NCI-H526 (cell line): ENCODE measurements around the gene SPI1.

Source experiments
- DNase-seq, 2 experiments: peaks; one replicate each; lab custom pipeline; 2025; lab: John Stamatoyannopoulos, UW

Gene SPI1

DNA sequence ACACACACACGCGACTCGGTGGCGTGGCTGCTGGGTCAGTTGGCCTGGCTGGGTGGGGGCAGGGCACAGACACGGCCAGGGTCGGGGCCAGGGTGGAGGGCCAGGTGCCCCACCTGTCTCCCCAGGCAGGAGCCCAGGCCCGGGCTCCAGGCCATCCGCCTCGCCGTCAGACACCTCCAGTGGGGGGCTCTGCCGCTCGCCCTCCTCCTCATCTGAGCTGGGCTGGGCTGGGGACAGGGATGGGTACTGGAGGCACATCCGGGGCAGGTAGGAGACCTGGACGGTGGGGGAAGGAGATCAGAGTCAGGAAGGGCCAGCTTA is 19.7 kb downstream of the SPI1 start:
- DNase-seq: no peak

DNA sequence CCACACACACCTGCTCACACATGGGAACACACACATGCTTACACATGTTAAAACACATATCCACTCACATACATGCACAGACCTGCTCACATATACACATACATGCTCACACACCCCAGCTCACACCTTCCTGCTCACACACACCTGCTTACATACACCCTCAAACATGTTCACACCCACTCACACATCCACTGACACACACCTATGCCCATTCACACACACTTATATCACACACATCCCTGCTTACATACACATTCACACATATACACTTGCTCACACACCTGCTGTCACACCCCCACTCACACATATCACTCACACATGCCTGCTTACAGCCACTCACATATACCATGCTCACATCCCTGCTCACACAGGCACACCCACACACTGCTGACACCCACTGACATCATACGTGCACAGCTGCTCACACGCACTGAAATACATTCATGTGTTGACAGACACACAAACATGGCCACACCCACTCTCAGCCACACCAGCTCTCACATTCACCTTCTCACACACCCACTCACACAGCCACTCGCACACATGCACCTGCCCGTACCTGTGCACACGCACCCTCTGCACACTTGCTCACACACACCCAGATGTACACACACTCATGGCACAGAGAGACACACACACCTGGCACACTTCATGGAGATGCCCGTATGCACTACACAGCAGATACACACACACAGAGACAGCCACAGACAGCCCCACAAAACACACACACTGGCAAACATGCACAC is 20.2 kb downstream of the SPI1 start:
- no peak for DNase-seq

DNA sequence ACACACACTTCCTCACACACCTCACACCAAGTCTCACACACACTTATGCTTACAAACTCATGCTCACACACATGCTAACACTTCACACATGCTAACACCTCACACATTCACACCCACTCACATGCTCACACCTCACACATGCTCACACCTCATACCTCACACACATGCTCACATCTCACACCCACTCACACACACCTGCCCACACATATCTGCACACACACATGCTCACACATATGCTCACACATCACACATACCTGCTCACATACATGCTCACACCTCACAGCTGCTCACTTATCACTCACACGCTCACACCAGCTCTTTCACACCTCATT is 21.4 kb downstream of the SPI1 start:
- no peak for DNase-seq

DNA sequence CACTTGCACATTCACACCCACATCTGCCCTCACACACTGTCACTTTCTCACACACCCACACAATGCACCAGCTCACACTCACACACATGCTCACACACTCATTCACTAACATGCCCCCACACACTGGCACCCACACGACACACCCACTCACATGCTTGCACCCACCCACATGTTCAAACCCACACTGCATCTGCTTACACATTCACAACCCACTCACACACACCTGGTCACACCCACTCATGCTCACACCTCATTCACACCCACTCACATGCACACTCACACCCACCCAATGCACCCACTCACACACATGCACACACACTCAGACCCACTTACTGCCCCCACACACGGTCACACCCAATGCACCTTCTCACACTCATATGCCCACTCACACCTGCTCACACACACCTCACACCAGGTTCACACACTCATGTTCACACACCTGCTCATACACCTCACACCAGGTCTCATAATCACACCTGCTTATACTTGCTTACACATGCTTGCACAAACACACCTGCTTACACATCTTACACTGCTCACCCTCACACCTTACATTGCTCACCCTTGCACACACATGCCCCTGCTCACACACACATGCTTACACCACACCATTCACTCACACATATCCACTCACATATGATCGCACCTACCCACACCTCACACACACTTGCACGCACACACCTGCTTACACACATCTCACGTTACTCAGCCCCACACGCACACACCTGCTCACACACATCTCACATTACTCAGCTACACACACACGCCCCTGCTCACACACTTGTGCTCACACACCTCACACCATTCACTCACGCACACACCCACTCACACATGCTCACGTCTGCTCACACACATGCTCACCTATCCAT is 22.0 kb downstream of the SPI1 start:
- no peak for DNase-seq

DNA sequence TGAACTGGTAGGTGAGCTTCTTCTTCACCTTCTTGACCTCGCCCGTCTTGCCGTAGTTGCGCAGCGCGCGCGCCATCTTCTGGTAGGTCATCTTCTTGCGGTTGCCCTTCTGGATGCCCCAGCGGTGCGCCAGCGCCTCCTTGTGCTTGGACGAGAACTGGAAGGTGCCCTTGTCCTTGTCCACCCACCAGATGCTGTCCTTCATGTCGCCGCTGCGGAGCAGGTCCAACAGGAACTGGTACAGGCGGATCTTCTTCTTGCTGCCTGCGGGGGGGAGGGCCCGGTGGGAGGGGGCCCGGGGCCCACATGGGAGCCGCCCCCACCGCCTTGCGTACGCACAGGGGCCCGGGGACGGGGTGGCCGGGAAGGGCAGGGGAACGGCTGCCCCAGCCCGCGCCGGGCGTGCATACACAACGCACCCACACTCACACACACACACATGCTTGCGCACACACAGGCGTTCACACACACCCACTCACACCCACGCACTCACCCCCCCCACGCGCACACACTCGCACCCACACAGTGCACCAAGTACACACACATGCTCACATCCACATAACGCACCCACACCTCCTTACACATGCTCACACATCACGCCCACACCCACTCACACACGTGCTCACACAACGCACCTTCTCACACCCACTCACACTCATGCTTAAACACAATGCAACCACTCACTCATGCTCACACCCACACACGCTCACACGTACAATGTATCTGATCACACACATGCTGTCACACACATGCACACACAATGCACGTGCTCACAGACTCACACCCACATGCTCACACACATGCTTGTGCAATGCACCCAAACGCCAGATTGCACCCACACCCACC is 22.8 kb downstream of the SPI1 start:
- peak; percentile 87 to 98 for DNase-seq

DNA sequence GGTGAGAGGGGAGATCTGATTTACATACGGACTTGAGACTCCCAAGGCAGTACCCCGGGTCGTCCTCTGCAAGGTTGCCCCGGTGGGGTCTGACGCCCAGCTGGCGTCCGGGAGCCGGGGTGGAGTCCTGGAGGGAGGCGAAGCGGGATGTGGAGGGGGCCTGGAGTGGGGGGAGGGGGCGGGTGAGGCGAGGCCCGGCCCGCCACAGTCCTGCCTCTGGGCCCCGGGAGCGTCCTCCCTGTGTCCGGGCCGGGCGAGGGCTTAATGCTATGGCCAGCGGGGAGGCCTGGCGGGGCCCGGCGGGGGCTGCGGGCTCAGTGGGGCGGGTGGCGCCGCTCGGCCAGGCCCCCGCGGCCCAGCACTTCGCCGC is 23.4 kb downstream of the SPI1 start:
- no peak for DNase-seq

DNA sequence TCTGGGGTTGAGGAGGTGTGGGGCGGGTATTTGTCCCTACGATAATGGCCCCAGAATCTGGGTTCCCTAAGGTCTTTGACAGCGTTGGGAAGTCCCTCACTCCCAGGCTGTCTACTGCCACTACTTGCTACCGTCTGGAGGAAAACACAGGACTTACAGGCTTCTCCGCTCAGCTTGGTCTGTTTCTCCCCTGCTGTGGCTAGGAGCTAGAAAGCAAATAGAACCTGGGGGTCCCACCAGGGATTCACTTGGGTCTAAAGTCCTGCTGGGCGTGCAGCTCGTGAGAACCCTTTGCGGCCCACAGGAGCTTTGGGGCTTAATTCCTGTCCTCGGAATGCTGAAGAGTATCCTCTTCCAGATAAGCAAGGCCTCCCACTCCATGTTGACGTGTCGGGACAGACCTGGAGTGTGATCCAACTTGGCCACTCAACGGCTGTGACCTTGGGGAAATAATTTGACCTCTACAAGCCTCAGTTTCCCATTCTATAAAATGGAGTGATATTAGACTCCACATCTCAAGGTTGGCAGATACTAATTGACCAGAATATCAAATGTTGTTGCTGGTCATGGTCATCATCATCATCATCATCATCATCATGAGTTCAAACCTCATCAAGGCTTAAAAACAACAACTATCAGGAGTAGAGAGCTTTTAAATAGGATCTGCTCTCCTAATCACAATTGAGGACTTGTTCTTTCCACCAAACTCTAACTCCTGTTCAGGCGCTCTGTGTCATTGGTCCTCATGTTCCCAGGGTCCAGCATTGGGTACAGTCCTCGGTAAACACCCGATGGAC is 24.2 kb downstream of the SPI1 start:
- DNase-seq: no peak

DNA sequence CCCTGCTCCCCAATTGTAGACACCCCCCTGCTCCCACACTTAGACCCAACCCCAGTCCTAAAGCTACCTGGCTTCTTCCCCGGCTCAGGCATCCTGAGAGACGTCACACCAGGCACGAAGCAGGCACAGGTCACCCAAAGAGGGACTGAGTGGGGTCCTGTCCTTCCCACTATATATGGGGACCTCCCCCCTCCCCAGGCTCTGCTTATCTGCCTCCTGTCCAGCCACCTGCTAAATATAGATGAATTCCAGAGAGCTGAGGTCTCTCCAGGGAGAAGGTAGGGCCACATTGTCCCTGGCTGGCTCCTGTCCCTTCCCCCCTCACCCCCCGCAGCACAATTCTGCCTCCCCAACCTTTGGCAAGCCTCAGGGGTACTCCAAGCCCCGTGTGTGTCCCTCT is 25.8 kb downstream of the SPI1 start, which contains the start of gene MYBPC3:
TSS of gene MYBPC3 (minus strand) at position 147 of the 400 bp plus-strand sequence. CDS start at position 92, 55 bp downstream.
- no peak for DNase-seq

DNA sequence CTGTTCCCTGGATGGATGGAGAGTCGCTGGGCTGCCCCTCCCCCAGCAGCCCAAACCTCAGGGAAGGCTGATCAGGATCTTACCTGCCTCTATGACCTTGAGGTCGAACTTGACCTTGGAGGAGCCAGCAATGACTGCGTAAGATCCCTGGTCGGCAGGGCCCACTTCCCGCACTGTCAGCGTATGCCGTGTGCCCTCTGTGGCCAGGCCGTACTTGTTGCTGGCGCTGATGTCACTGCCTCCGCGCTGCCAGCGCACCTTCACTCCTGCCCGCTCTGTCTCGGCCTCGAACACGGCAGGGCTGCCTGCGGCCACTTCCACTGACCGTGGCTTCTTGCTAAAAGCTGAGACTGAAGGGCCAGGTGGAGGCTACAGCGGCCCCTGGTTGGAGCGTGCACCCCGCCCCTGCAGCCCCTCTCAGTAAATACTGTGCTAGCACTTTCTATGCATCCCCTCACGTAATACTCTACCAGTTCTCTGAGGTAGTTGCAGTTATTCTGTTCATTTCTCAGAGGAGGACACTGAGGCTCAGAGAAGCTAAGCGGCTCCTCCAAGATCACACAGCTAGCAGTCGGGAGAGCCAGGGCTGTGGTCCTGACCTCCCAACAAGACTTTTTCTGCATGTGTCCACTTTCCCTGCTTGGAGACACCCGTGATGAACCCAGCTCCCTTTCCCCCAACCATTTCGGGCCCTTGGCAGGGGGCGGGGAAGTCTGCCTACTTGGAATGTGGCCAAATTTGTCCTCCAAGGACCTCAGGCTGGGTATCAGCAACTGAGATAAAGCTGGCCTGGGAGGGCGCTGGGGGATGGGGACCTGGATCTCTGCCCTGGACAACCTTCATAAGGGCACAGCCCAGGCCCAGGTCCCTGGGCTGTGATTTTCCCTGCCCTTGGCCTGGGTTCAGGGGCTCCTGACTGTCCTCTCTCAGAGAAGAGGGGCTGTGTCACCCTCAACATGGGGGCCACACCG is 26.9 kb downstream of the SPI1 start:
- DNase-seq: no peak

DNA sequence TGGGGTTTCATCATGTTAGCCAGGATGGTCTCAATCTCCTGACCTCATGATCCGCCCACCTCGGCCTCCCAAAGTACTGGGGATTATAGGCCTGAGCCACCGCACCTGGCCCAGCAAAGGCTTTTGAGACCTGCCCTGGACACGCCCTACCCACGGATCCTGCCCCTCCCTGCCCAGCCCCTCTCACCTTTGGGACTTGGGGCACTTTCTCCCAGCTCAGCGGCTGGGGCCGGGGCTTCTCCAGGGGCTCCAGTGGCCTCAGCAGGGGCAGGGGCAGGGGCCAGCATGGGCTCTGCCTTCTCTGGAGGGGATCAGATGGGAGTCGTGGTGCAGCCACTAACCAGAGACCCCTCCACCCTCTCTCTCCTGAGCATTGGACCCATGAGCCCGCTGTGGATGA is 28.0 kb downstream of the SPI1 start:
- DNase-seq: no peak

DNA sequence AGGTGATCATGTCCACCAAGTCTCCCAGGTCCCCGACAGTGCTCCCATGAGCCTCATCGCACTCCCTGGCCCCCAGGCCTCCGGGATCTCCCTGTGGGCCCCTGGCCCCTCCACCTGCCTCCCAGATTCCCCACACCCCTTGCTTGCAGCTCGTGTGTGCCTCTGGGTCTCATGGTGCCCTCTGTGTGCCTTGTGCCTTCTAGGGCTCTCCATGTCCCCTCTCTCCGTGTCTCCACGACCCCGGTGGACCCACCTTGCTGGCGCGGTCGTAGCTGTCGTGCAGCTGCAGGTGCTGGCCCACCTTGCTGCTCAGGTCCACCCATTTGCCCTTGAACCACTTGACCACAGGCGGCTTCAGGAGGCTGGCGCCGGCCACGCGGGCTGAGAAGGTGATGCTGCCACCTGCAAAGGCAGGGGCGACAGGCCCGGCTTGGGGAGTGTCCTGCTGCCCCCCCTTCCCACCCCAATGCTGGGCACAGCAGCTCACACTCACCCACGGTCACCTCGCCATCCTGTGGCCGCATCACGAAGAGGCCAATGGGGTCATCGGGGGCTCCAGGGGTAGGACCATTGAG is 28.7 kb downstream of the SPI1 start:
- no peak for DNase-seq

DNA sequence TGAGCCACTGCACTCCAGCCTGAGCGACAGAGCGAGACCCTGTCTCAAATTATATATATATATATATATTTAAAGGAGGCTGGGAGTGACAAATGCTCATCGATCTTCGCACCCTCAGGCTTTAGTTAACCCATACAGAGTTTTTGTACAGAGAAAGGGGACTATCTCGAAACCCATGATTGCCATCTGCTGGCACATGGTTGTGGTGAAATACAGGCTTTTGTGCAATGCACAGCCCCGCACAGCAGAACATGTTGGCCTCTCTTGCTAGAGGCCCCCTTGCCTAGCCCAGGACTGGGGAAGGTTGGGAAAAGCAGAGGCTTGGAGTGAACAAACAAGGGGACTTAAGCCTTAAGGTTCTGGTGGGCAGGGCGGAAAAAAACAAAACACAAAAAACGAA is 29.5 kb downstream of the SPI1 start:
- peak; percentile 44 to 76 for DNase-seq

DNA sequence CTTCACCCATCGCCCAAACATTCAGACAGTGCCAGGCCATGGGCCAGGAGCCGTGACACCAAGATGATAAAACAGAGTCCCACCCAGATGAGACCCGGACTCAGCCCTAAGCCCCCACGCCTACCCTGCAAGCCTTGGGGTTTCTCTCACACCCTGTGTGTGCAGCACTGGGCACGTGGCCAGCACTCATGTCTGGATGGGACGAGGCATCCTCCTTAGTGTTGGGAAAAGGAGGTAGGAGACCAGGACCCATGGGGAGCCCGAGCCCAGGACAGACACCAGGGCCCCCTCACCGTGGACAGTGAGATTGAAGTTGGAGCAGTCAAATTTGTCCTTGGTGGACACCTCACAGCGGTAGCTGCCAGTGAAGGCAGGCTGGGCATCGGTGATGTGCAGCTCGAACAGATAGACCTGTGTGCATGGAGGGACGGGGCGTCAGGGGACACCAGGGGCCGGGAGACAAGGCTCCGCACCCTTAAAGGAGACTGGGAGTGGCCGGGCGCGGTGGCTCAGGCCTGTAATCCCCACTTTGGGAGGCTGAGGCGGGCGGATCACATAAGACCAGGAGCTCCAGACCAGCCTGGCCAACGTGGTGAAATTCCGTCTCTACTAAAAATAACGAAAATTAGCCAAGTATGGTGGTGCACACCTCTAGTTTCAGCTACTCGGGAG is 30.1 kb downstream of the SPI1 start:
- DNase-seq: no peak

DNA sequence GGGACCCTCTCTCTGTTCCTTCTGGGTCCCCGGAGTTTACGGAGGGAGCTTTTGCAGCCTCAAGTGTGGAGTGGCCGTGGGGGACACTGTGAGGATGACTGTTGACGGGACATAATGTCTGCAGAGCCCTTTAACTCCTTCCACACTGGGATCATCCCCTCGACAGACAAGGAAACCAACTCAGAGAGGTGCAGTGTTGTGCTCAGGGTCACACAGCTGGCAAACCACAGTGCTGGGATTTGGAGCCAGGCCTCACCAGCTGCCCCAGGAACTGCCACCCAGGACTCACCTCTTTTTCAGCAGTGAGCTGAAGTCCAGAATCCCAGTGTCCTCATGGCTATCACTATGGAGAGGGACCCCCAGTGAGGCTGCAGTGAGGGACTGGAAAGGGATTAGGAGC is 31.2 kb downstream of the SPI1 start:
- DNase-seq: no peak

DNA sequence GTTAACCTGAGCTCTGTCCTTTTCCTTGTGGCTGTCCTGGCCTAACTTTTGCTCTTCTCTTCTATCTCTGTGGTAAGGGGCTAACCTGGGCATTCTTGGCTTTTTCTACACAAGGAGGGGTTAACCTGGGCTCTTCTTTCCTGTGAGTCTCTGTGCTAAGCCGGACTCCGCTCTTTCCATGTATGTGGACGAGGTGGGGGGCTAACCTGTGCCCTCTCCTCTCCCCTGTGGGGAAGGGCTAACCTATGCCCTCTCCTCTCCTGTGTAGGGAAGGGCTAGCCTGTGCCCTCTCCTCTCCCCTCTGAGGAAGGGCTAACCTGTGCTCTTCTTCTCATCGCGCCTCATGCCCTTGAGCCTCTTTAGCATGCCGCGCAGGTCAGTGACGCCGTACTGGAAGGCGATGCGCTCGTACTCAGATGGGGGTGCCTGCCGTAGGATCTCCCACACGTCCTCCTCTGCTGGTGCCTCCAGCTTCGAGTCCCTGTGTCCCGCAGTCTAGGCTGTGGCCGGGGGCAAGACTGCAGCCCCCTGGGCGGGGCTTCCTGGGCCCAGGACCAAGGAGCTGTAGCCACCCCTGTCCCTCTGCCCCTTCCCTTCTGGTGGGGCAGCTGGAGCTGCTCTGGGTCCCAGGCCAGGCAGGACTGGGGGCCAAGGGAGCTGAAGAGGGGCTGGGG is 32.3 kb downstream of the SPI1 start:
- no peak for DNase-seq

DNA sequence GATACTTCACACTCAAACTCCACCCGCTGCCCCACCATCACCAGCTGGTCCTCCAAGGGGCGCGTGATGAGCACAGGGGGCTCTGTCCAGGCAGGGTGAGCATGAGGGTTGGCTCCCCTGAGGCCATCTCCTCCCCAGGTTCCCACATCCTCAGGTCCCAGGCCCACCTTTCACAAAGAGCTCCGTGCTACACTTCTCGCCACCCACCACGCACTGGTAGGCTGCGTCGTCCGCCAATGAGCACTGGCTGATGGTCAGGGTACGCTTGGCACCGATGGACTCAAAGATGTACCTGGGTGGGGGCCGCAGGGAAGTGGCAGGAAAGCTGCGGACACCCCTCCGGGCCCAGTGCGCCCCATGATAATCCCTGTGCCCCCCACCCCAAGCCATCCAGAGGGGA is 35.5 kb downstream of the SPI1 start:
- DNase-seq: no peak

DNA sequence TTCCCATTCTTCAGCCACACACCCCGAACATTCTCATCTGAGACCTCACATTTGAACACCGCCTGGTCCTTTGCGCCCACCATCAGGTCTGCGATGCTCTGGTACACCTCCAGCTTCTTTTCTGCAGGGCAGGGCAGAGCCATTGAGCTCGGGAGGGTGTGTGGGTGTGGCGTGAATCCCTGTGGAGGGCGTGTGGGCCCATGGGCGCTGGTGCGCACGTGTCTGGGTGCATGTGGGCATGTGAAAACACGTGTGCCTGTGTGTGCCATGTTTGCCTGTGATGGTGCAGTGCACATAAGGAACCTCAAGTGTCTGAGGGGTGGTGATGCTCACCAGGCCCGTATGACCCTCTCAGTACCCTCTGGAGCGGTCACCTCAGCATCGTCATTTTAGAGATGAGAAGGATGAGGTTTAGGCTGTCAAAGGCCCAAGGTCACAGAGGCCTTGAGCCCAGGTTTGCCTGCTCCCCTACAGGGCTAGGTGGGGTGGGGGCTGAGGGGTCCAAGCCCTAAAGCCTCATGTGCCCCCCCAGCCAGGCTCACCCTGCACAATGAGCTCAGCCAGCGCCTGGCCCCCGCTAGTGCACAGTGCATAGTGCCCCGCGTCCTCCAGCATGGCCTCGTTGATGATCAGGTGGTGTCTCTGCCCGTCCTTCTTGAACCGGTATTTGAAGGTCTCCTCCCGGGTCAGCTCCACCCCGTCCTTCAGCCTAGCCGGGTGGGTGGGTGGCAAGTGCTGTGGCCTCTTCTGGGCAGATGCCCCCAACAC is 36.1 kb downstream of the SPI1 start:
- no peak for DNase-seq

DNA sequence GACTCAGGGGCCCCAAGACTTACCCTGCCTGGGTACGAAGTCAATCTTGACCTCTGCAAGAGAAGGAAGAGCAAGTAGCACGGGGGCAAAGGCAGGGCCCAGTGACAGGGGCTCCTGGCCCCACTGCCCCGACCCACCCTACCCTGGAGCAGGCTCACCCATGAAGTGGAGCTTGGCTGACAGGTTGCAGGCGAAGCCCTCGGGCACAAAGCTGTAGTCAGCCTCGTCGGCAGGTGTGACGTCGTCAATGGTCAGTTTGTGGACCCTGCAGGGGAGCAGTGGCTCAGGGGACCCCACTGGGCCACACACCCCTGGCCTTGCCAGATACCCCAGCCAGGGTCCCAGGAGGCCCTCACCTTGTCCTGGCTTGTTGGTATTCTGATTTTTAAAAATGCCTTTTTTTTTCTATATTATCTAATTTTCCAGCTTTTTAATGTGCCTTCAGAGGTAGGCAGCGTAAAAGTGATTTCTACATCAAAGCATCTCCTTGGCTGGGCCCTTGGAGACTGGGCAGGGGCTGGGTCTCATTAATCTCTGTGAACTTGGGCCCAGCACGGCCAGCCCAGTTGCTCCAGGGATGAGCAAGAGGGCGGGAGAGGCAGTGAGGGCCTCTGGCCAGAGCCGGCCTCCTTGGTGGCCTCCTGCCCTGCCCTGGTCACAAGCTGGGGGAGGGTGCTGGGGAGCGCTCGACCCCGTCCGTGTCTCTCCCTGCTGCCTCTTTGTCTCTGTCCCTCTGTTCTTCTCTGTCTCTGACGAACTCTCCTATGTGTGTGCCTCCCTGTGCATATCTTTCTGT is 37.2 kb downstream of the SPI1 start:
- DNase-seq: no peak
